Thoracic aorta (tissue), 2 donors: Measurements from ENCODE around the gene GRAMD4. TPM values are rescaled to one million over a fixed set of nuclear protein-coding genes. Genes with fewer than 3 reads are reported as not detected.

Experiments used
- ATAC-seq: fragments of 150-250 bp; one replicate; pipeline ENCODE4 v1.8.0; 2017; ENCODE audit warnings: low read depth; ENCODE audit not compliant: insufficient number of reproducible peaks, low FRiP score
- DNase-seq: peaks from one replicate; pipeline ENCODE4 v3.0.0-alpha.2; 2020; ENCODE audit warnings: low spot score
- H3K27ac ChIP-seq, 2 donors: fragments of 200-600 bp; sonication (generic); 1 replicate in 1 of 2; 2 replicates in 1 of 2; pipeline ENCODE4 v1.5.1; 2016; ENCODE audit warnings: mild to moderate bottlenecking in 2 of 2, moderate library complexity in 2 of 2
- H3K27me3 ChIP-seq: fragments of 200-600 bp; sonication (generic); replicated peaks from 2 replicates; pipeline ENCODE4 v1.6.0; 2016; ENCODE audit warnings: mild to moderate bottlenecking; ENCODE audit not compliant: insufficient read depth
- H3K36me3 ChIP-seq: fragments of 200-600 bp; sonication (generic); one replicate; pipeline ENCODE4 v1.5.1; 2016
- H3K4me1 ChIP-seq, 2 donors: fragments of 200-600 bp; sonication (generic); 1 replicate in 1 of 2; 2 replicates in 1 of 2; pipeline versions ENCODE4 v1.5.1 to v1.6.0; 2016; ENCODE audit warnings: low read depth in 2 of 2, mild to moderate bottlenecking in 1 of 2; ENCODE audit not compliant: control insufficient read depth in 1 of 2
- H3K4me3 ChIP-seq: fragments of 200-600 bp; sonication (generic); 2 replicates; pipeline ENCODE4 v1.5.1; 2016; ENCODE audit warnings: mild to moderate bottlenecking
- H3K9me3 ChIP-seq: fragments of 200-600 bp; sonication (generic); 2 replicates; pipeline ENCODE4 v1.5.1; 2016
- CTCF ChIP-seq: fragments of 200-600 bp; sonication (generic); IDR thresholded peaks from one replicate; pipeline ENCODE4 v1.5.1; 2019; ENCODE audit warnings: antibody characterized with exemption
- total RNA-seq, 2 donors: library from RNA; depleted of rRNA; stranded (reverse); fragments of >200 nt; gene quantifications; one replicate each; pipeline versions ENCODE4 v1.1.0 to v1.2.3, GENCODE V29; 2016

The GRAMD4 gene
- total RNA-seq, 2 donors from 2014 or later, result 16.2 to 56.5 TPM

- no peak overlapping the region for H3K27ac ChIP-seq
- no peaks in the 10 kb centered on the region for H3K36me3 ChIP-seq
- DNase-seq, result no peak
- no peak for ATAC-seq
- TF ChIP-seq CTCF, result no peak
- no peaks in the 10 kb centered on the region for H3K27me3 ChIP-seq
- no peak overlapping the region for H3K4me3 ChIP-seq
- no peaks in the 10 kb centered on the region for H3K9me3 ChIP-seq
- H3K4me1 ChIP-seq, result peaks cover 11 to 24% of the 10 kb centered on the region in 2 donors
Measured at GRCh38 chr22:46622081-46622521, 1.9 kb downstream of the GRAMD4 start.

GRCh38 chr22:46625113-46625842 lies 5.1 kb downstream of the GRAMD4 start:
- Histone ChIP-seq H3K36me3 (no peaks in the 10 kb centered on the region), H3K9me3 (no peaks in the 10 kb centered on the region), H3K27ac (no peak overlapping the region), H3K4me3 (no peak overlapping the region), H3K27me3 (no peaks in the 10 kb centered on the region), H3K4me1 (no peaks in the 10 kb centered on the region)
- no peak for TF ChIP-seq CTCF
- no peak for DNase-seq
- ATAC-seq, result no peak

- Histone ChIP-seq H3K27ac (no peak overlapping the region), H3K4me1 (no peaks in the 10 kb centered on the region), H3K4me3 (no peak overlapping the region)
Measured at GRCh38 chr22:46625843-46626349, 5.7 kb downstream of the GRAMD4 start.

GRCh38 chr22:46626356-46626755 lies 6.2 kb downstream of the GRAMD4 start:
- Histone ChIP-seq H3K4me3 (no peak overlapping the region), H3K27me3 (no peaks in the 10 kb centered on the region), H3K36me3 (no peaks in the 10 kb centered on the region), H3K9me3 (no peaks in the 10 kb centered on the region), H3K4me1 (no peaks in the 10 kb centered on the region), H3K27ac (no peak overlapping the region)
- TF ChIP-seq CTCF, result no peak
- DNase-seq (no peak), ATAC-seq (no peak)

More at GRCh38 chr22:46625843-46626349, 5.7 kb downstream of the GRAMD4 start:
- ATAC-seq (no peak), DNase-seq (no peak)
- TF ChIP-seq CTCF, result no peak
- Histone ChIP-seq H3K36me3 (no peaks in the 10 kb centered on the region), H3K9me3 (no peaks in the 10 kb centered on the region), H3K27me3 (no peaks in the 10 kb centered on the region)

- Histone ChIP-seq H3K27ac (no peak overlapping the region), H3K9me3 (no peaks in the 10 kb centered on the region), H3K4me1 (no peaks in the 10 kb centered on the region), H3K36me3 (no peaks in the 10 kb centered on the region), H3K4me3 (no peak overlapping the region), H3K27me3 (no peaks in the 10 kb centered on the region)
- no peak for ATAC-seq
- no peak for DNase-seq
- TF ChIP-seq CTCF, result no peak
Measured at GRCh38 chr22:46626911-46627805, 7.0 kb downstream of the GRAMD4 start.
